Stimulated activated CD4-positive, alpha-beta T cell treated with anti-CD3 and anti-CD28 coated beads, Interleukin-1b, Interleukin-23, amount 100 ng/mL, for 4 hours (primary cell): Measurements from ENCODE around the gene STIM2.

Experiments
- DNase-seq, 2 donors: peaks; one replicate each; pipeline ENCODE4 v3.0.0-alpha.2; 2020; ENCODE audit warnings: low read depth in 2 of 2

The STIM2 gene

GRCh38 chr4:26900765-26901164 is 40.1 kb downstream of the STIM2 start:
- no peak for DNase-seq

- no peak for DNase-seq
Measured at GRCh38 chr4:26905172-26905571, 44.5 kb downstream of the STIM2 start.

GRCh38 chr4:26907731-26908599 is 47.3 kb downstream of the STIM2 start:
- DNase-seq, result no peak

- no peak for DNase-seq
Measured at GRCh38 chr4:26909369-26909768, 48.7 kb downstream of the STIM2 start.

GRCh38 chr4:26911254-26911653 is 50.6 kb downstream of the STIM2 start:
- no peak for DNase-seq

- no peak for DNase-seq
Measured at GRCh38 chr4:26912069-26912468, 51.4 kb downstream of the STIM2 start.

GRCh38 chr4:26912810-26913209 is 52.2 kb downstream of the STIM2 start:
- no peak for DNase-seq

GRCh38 chr4:26916195-26916594 is 55.6 kb downstream of the STIM2 start:
- DNase-seq, result no peak

GRCh38 chr4:26930964-26931363 is 70.3 kb downstream of the STIM2 start:
- no peak for DNase-seq

- no peak for DNase-seq
Measured at GRCh38 chr4:26931451-26931850, 70.8 kb downstream of the STIM2 start.

GRCh38 chr4:26931966-26932365 is 71.3 kb downstream of the STIM2 start:
- DNase-seq, result no peak

GRCh38 chr4:26935397-26935796 is 74.8 kb downstream of the STIM2 start:
- no peak for DNase-seq

- no peak for DNase-seq
Measured at GRCh38 chr4:26936284-26937065, 75.8 kb downstream of the STIM2 start.

- no peak for DNase-seq
Measured at GRCh38 chr4:26937139-26937538, 76.5 kb downstream of the STIM2 start.

GRCh38 chr4:26937567-26937966 is 76.9 kb downstream of the STIM2 start:
- DNase-seq, result no peak

GRCh38 chr4:26938516-26938915 is 77.9 kb downstream of the STIM2 start:
- DNase-seq, result no peak

- DNase-seq, result no peak
Measured at GRCh38 chr4:26941951-26942350, 81.3 kb downstream of the STIM2 start.

- no peak for DNase-seq
Measured at GRCh38 chr4:26942871-26943270, 82.2 kb downstream of the STIM2 start.

- no peak for DNase-seq
Measured at GRCh38 chr4:26943391-26943790, 82.8 kb downstream of the STIM2 start.

- no peak for DNase-seq
Measured at GRCh38 chr4:26945794-26946193, 85.2 kb downstream of the STIM2 start.

- no peak for DNase-seq
Measured at GRCh38 chr4:26947318-26947717, 86.7 kb downstream of the STIM2 start.

- DNase-seq, result no peak
Measured at GRCh38 chr4:26950446-26950845, 89.8 kb downstream of the STIM2 start.

GRCh38 chr4:26952891-26953290 is 92.2 kb downstream of the STIM2 start:
- DNase-seq, result no peak
